ENCODE measurements around the gene TNIK. TPM values are rescaled to one million over a fixed set of nuclear protein-coding genes. Genes with fewer than 3 reads are reported as not detected.
A peak's percentile ranks its signal among the peaks of the same experiment; 100 is the strongest.

TNIK gene
- total and polyA plus RNA-seq, 4 donors, result 3.7 to 9.8 (median 5.2) TPM

DNA sequence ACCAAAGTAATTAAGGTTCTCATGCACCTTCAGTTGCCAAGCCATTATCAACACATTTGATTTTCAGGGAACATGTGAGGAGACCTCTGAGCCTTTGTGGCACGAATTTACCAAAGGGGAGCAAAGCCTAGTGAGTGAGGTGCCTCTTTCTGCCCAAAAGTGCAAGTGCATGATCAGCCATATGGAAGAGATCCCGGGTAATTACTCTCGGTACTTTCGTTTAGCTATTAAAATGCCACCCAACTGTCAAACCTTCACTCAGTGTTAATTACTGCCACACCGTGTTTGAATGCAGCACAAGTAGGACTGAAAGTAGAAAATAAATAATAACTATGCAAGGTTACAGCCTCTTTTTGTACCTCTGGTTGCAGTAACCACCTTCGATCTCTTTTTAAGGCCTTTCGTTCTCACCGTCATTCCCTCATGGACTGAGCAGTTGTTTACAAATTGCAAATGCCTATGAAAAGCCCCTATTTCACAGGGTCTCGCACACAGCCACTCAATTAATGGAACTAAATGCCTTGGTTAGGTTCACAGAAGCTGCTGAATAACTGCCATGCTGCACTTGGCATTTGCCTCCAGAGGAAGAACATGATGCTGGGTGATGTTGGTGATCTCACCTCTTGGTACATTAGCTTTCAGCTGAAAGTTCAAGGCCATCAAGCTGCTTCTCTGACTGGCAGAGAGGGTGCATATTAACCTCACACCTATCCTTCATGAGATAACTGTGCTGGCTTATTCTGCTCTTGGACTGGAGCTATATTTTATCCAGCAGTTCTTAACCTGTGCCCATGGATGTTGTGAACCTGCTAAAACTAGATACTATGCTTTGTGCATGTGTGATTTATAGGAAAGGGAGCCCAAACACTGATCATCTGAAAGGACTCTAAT, 69.9 kb downstream of the TNIK start:
- DNase-seq (ENCODE audit: low spot score), result no peak
- Histone ChIP-seq H3K9ac (ENCODE audit: low read depth in 1 of 2, low read length in 2 of 2) (no peak overlapping the region), H3K4me3 (ENCODE audit: low read depth in 1 of 3, low read length in 3 of 3) (no peak overlapping the region), H3K27me3 (ENCODE audit: control insufficient read depth in 4 of 4, insufficient read depth in 4 of 4, low read length in 3 of 4) (no peaks in the 10 kb centered on the region), H3K27ac (ENCODE audit: low read depth in 1 of 2, low read length in 2 of 2) (no peak overlapping the region), H3K9me3 (ENCODE audit: control insufficient read depth in 4 of 4, low read length in 3 of 4) (no peaks in the 10 kb centered on the region), H3K4me1 (ENCODE audit: control insufficient read depth in 4 of 4, insufficient read depth in 4 of 4, low read length in 3 of 4) (peaks cover 0 to 10% (median 2%) of the 10 kb centered on the region in 4 donors), H3K36me3 (ENCODE audit: control insufficient read depth in 4 of 4, insufficient read depth in 3 of 4, low read depth in 1 of 4, low read length in 3 of 4) (no peaks in the 10 kb centered on the region)
- WGBS, result 97% methylated on average over 9 of the region's 9 CpGs
- TF ChIP-seq FOXA1 (IDR thresholded peaks at IDR 0.05) (no peak), HNF4G (IDR thresholded peaks at IDR 0.05) (no peak), JUND (IDR thresholded peaks at IDR 0.05) (no peak), HNF4A (conservative IDR thresholded peaks at IDR 0.05) (peak; percentile 10 to 19), SP1 (IDR thresholded peaks at IDR 0.05) (no peak)
- TF ChIP-seq, protein P1, sequence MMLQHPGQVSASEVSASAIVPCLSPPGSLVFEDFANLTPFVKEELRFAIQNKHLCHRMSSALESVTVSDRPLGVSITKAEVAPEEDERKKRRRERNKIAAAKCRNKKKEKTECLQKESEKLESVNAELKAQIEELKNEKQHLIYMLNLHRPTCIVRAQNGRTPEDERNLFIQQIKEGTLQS (IDR thresholded peaks at IDR 0.05), result no peak

- Histone ChIP-seq H3K9ac (ENCODE audit: low read depth in 1 of 2, low read length in 2 of 2) (no peak overlapping the region), H3K27ac (ENCODE audit: low read depth in 1 of 2, low read length in 2 of 2) (no peak overlapping the region), H3K4me3 (ENCODE audit: low read depth in 1 of 3, low read length in 3 of 3) (no peak overlapping the region), H3K36me3 (ENCODE audit: control insufficient read depth in 4 of 4, insufficient read depth in 3 of 4, low read depth in 1 of 4, low read length in 3 of 4) (no peaks in the 10 kb centered on the region), H3K9me3 (ENCODE audit: control insufficient read depth in 4 of 4, low read length in 3 of 4) (no peaks in the 10 kb centered on the region), H3K4me1 (ENCODE audit: control insufficient read depth in 4 of 4, insufficient read depth in 4 of 4, low read length in 3 of 4) (peaks cover 0 to 10% (median 2%) of the 10 kb centered on the region in 4 donors), H3K27me3 (ENCODE audit: control insufficient read depth in 4 of 4, insufficient read depth in 4 of 4, low read length in 3 of 4) (no peaks in the 10 kb centered on the region)
- DNase-seq (ENCODE audit: low spot score), result no peak
- 64% methylated on average over 3 of the region's 3 CpGs for WGBS
- TF ChIP-seq FOXA2 (IDR thresholded peaks at IDR 0.05), result no peak
- TF ChIP-seq EGR1 (IDR thresholded peaks at IDR 0.05; ENCODE audit: low read depth in 2 of 2), result no peak
- TF ChIP-seq ZBTB33 (IDR thresholded peaks at IDR 0.05), result no peak
- TF ChIP-seq, protein P1 (IDR thresholded peaks at IDR 0.05), result no peak
- no peak for TF ChIP-seq TAF1 (conservative IDR thresholded peaks at IDR 0.05)
- no peak for TF ChIP-seq HNF4A (conservative IDR thresholded peaks at IDR 0.05)
- no peak for TF ChIP-seq FOXA1 (IDR thresholded peaks at IDR 0.05)
- TF ChIP-seq RAD21 (IDR thresholded peaks at IDR 0.05), result no peak
- TF ChIP-seq NR2F2 (IDR thresholded peaks at IDR 0.05), result no peak
- no peak for TF ChIP-seq RXRA (IDR thresholded peaks at IDR 0.05)
- TF ChIP-seq YY1 (IDR thresholded peaks at IDR 0.05), result no peak
- TF ChIP-seq SP1 (IDR thresholded peaks at IDR 0.05), result no peak
Measured at GRCh38 chr3:171389491-171389890, 70.7 kb downstream of the TNIK start.

- Histone ChIP-seq H3K9ac (ENCODE audit: low read depth in 1 of 2, low read length in 2 of 2) (no peak overlapping the region), H3K27ac (ENCODE audit: low read depth in 1 of 2, low read length in 2 of 2) (no peak overlapping the region), H3K36me3 (ENCODE audit: control insufficient read depth in 4 of 4, insufficient read depth in 3 of 4, low read depth in 1 of 4, low read length in 3 of 4) (no peaks in the 10 kb centered on the region), H3K4me1 (ENCODE audit: control insufficient read depth in 4 of 4, insufficient read depth in 4 of 4, low read length in 3 of 4) (peaks cover 0 to 9% (median 2%) of the 10 kb centered on the region in 4 donors), H3K4me3 (ENCODE audit: low read depth in 1 of 3, low read length in 3 of 3) (no peak overlapping the region), H3K27me3 (ENCODE audit: control insufficient read depth in 4 of 4, insufficient read depth in 4 of 4, low read length in 3 of 4) (no peaks in the 10 kb centered on the region), H3K9me3 (ENCODE audit: control insufficient read depth in 4 of 4, low read length in 3 of 4) (no peaks in the 10 kb centered on the region)
- WGBS, result 66% methylated on average over 1 of the region's 1 CpG
- no peak for DNase-seq (ENCODE audit: low spot score)
- TF ChIP-seq TAF1 (conservative IDR thresholded peaks at IDR 0.05) (no peak), REST (IDR thresholded peaks at IDR 0.05) (no peak), FOXA1 (IDR thresholded peaks at IDR 0.05) (no peak), HNF4A (conservative IDR thresholded peaks at IDR 0.05) (no peak), RAD21 (IDR thresholded peaks at IDR 0.05) (no peak), JUND (IDR thresholded peaks at IDR 0.05) (no peak), NR2F2 (IDR thresholded peaks at IDR 0.05) (no peak), HNF4G (IDR thresholded peaks at IDR 0.05) (no peak), ZBTB33 (IDR thresholded peaks at IDR 0.05) (no peak), FOXA2 (IDR thresholded peaks at IDR 0.05) (no peak), RXRA (IDR thresholded peaks at IDR 0.05) (no peak), SP1 (IDR thresholded peaks at IDR 0.05) (no peak)
- TF ChIP-seq, protein P1 (IDR thresholded peaks at IDR 0.05), result no peak
Measured at GRCh38 chr3:171388527-171388926, 71.7 kb downstream of the TNIK start.
